Colonic mucosa (tissue), 4 donors: ENCODE measurements around the gene CHD6. TPM values are rescaled to one million over a fixed set of nuclear protein-coding genes. Genes with fewer than 3 reads are reported as not detected.

ENCODE experiments used
- DNase-seq: peaks from one replicate; pipeline ENCODE4 v3.0.0-alpha.2; 2020
- H3K27ac ChIP-seq: fragments of 200-600 bp; one replicate; pipeline ENCODE4 v1.8.0; 2021
- H3K27me3 ChIP-seq: fragments of 200-600 bp; one replicate; pipeline ENCODE4 v1.8.0; 2021
- H3K36me3 ChIP-seq: fragments of 200-600 bp; one replicate; pipeline ENCODE4 v1.8.0; 2021
- H3K4me1 ChIP-seq: fragments of 200-600 bp; one replicate; pipeline ENCODE4 v1.8.0; 2021; ENCODE audit warnings: mild to moderate bottlenecking
- H3K4me3 ChIP-seq: fragments of 200-600 bp; one replicate; pipeline ENCODE4 v1.8.0; 2021
- H3K9ac ChIP-seq, 2 donors: one replicate each; pipeline ENCODE4 v1.7.0; 2013; ENCODE audit warnings: control low read depth in 2 of 2, low read depth in 2 of 2, low read length in 2 of 2
- H3K9me3 ChIP-seq: fragments of 200-600 bp; one replicate; pipeline ENCODE4 v1.8.0; 2021
- intact Hi-C: fragments of 100-400 bp; cut with DNase I; formaldehyde crosslinking; loops from one replicate; pipeline ENCODE4 v1.14.1; 2022
- total RNA-seq, 2 donors: library from RNA; stranded (reverse); fragmentation: NEBNext Ultra II Directional in 1 of 2; extraction: Animal tissue kit (Norgen Biotek cat#: 25700) in 1 of 2; gene quantifications; one replicate each; pipeline ENCODE4 v1.2.1, GENCODE V29; 2021
- TF ChIP-seq, protein P1 (sequence below): fragments of 200-600 bp; IDR thresholded peaks from one replicate; pipeline ENCODE4 v1.8.0; 2022; ENCODE audit warnings: antibody characterized with exemption, mild to moderate bottlenecking
- donor health status: healthy.
- donor health status: DM: no; HTN: no; CAD: no.
- donor health status: DM: no; HTN: no; CAD: no.

Gene CHD6
- total RNA-seq, 2 donors from 2014 or later = 18.9 to 27.2 TPM

- Histone ChIP-seq H3K36me3 (no peaks in the 10 kb centered on the region), H3K9me3 (no peaks in the 10 kb centered on the region), H3K27ac (no peak overlapping the region), H3K4me3 (no peak overlapping the region), H3K9ac (no peak overlapping the region), H3K27me3 (no peaks in the 10 kb centered on the region), H3K4me1 (no peaks in the 10 kb centered on the region)
- DNase-seq = no peak
- intact Hi-C loops = no loop called here
- TF ChIP-seq, protein P1, sequence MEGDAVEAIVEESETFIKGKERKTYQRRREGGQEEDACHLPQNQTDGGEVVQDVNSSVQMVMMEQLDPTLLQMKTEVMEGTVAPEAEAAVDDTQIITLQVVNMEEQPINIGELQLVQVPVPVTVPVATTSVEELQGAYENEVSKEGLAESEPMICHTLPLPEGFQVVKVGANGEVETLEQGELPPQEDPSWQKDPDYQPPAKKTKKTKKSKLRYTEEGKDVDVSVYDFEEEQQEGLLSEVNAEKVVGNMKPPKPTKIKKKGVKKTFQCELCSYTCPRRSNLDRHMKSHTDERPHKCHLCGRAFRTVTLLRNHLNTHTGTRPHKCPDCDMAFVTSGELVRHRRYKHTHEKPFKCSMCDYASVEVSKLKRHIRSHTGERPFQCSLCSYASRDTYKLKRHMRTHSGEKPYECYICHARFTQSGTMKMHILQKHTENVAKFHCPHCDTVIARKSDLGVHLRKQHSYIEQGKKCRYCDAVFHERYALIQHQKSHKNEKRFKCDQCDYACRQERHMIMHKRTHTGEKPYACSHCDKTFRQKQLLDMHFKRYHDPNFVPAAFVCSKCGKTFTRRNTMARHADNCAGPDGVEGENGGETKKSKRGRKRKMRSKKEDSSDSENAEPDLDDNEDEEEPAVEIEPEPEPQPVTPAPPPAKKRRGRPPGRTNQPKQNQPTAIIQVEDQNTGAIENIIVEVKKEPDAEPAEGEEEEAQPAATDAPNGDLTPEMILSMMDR = no peak
These were observed 258.6 kb downstream of the CHD6 start for GRCh38 chr20:41359541-41360011.

DNA sequence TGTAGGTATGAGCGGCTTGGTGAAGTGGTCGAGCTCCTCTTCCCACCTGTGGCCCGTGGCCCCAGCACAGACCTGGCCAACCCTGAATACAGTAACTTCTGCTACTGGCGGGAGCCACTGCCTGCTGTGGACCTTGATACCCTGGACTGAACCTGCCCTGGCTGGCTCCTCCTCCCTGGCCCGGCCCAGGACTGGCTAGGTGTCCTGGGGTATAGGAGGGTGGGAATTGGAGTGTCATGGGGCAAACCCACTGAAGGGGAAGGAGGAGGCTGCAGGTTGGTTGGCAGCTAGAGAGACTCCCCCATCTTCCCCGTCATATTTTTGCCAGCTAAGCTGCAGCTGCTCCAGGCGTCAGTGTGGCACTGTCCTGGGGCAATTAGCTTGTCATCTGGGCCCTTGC, 259.5 kb downstream of the CHD6 start:
- no peak overlapping the region for H3K4me3 ChIP-seq
- no peaks in the 10 kb centered on the region for H3K27me3 ChIP-seq
- no peak overlapping the region for H3K27ac ChIP-seq
- H3K36me3 ChIP-seq = no peaks in the 10 kb centered on the region
- no peak overlapping the region for H3K9ac ChIP-seq
- no peaks in the 10 kb centered on the region for H3K4me1 ChIP-seq
- no peak for DNase-seq
- no peaks in the 10 kb centered on the region for H3K9me3 ChIP-seq
- TF ChIP-seq, protein P1 = no peak
- intact Hi-C loops = no loop called here

GRCh38 chr20:41358230-41358629, 259.9 kb downstream of the CHD6 start:
- no peaks in the 10 kb centered on the region for H3K9me3 ChIP-seq
- intact Hi-C loops = no loop called here
- H3K27ac ChIP-seq = no peak overlapping the region
- no peaks in the 10 kb centered on the region for H3K27me3 ChIP-seq
- no peak for DNase-seq
- H3K9ac ChIP-seq = no peak overlapping the region
- TF ChIP-seq, protein P1 = no peak
- no peaks in the 10 kb centered on the region for H3K36me3 ChIP-seq
- H3K4me3 ChIP-seq = no peak overlapping the region
- H3K4me1 ChIP-seq = no peaks in the 10 kb centered on the region

GRCh38 chr20:41357424-41358163, 260.6 kb downstream of the CHD6 start:
- Histone ChIP-seq H3K4me1 (no peaks in the 10 kb centered on the region), H3K4me3 (no peak overlapping the region), H3K27ac (no peak overlapping the region), H3K9me3 (no peaks in the 10 kb centered on the region), H3K9ac (no peak overlapping the region), H3K36me3 (no peaks in the 10 kb centered on the region), H3K27me3 (no peaks in the 10 kb centered on the region)
- TF ChIP-seq, protein P1 = no peak
- DNase-seq = no peak
- intact Hi-C loops = no loop called here

GRCh38 chr20:41356951-41357350, 261.2 kb downstream of the CHD6 start:
- Histone ChIP-seq H3K27ac (no peak overlapping the region), H3K9me3 (no peaks in the 10 kb centered on the region), H3K9ac (no peak overlapping the region), H3K4me1 (no peaks in the 10 kb centered on the region), H3K4me3 (no peak overlapping the region), H3K36me3 (no peaks in the 10 kb centered on the region), H3K27me3 (no peaks in the 10 kb centered on the region)
- DNase-seq = no peak
- intact Hi-C loops = no loop called here
- TF ChIP-seq, protein P1 = no peak
